ENCODE measurements around the gene UCHL5.

DNA sequence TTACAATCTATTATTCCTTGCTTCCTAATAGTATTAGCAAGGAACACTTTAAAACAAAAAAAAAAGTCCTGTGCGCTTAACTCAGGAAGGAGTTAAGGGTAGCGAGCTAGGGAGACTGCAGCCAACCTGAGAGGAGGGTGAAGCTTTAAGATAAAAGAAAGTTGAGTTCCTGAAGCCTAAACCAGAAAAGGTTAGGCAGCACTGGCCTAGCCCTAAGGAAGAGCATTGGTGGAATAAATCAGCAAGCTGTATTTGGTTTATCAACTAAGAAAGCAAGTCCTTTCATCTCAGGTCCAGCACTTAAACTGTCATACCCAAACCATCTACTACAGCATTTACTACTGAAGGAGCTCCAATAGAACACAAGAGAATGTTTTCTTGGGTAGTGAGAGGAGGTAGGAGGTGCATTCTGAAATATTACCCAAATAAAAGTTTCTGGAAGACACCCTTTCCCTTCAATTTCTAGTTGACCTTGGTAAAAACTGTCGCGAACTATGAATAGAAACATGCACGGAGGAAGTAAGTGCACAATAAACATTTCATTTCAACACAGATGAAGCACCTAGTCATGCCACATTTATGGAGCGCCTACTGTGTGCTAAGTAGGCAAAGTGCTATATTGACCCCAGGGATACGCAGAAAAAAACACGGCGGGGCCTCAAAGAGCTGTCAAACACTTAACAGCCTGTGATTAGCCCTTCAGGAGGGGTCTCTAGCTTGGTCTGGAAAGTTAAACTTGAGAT lies 44.8 kb upstream of the UCHL5 start:
- TF ChIP-seq POLR2A (IDR thresholded peaks at IDR 0.05), result no peak
- TF ChIP-seq, protein P1, sequence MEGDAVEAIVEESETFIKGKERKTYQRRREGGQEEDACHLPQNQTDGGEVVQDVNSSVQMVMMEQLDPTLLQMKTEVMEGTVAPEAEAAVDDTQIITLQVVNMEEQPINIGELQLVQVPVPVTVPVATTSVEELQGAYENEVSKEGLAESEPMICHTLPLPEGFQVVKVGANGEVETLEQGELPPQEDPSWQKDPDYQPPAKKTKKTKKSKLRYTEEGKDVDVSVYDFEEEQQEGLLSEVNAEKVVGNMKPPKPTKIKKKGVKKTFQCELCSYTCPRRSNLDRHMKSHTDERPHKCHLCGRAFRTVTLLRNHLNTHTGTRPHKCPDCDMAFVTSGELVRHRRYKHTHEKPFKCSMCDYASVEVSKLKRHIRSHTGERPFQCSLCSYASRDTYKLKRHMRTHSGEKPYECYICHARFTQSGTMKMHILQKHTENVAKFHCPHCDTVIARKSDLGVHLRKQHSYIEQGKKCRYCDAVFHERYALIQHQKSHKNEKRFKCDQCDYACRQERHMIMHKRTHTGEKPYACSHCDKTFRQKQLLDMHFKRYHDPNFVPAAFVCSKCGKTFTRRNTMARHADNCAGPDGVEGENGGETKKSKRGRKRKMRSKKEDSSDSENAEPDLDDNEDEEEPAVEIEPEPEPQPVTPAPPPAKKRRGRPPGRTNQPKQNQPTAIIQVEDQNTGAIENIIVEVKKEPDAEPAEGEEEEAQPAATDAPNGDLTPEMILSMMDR (IDR thresholded peaks at IDR 0.05), result no peak
